ENCODE results near the gene VWA5B1.
A peak's percentile ranks its signal among the peaks of the same experiment; 100 is the strongest.

Gene VWA5B1

GRCh38 chr1:20372676-20373075 lies 82.0 kb downstream of the VWA5B1 start:
- no peak for DNase-seq (ENCODE audit: low read depth)
- TF ChIP-seq CTCF (conservative IDR thresholded peaks at IDR 0.05; ENCODE audit: low read length): no peak
- H3K4me3 ChIP-seq (ENCODE audit: low read length): no peak overlapping the region

- no peak for TF ChIP-seq CTCF (conservative IDR thresholded peaks at IDR 0.05; ENCODE audit: low read length)
- DNase-seq (ENCODE audit: low read depth): no peak
These were observed 82.6 kb downstream of the VWA5B1 start for GRCh38 chr1:20373286-20373685.

GRCh38 chr1:20373764-20374163 lies 83.1 kb downstream of the VWA5B1 start:
- no peak for TF ChIP-seq CTCF (conservative IDR thresholded peaks at IDR 0.05; ENCODE audit: low read length)
- no peak for DNase-seq (ENCODE audit: low read depth)
- no peak overlapping the region for H3K4me3 ChIP-seq (ENCODE audit: low read length)

More at GRCh38 chr1:20373286-20373685, 82.6 kb downstream of the VWA5B1 start:
- no peak overlapping the region for H3K4me3 ChIP-seq (ENCODE audit: low read length)

GRCh38 chr1:20375563-20375962 lies 84.9 kb downstream of the VWA5B1 start:
- DNase-seq (ENCODE audit: low read depth): peak; percentile 36
- no peak overlapping the region for H3K4me3 ChIP-seq (ENCODE audit: low read length)
- no peak for TF ChIP-seq CTCF (conservative IDR thresholded peaks at IDR 0.05; ENCODE audit: low read length)

GRCh38 chr1:20376171-20376570 lies 85.5 kb downstream of the VWA5B1 start:
- no peak for DNase-seq (ENCODE audit: low read depth)
- no peak overlapping the region for H3K4me3 ChIP-seq (ENCODE audit: low read length)
- TF ChIP-seq CTCF (conservative IDR thresholded peaks at IDR 0.05; ENCODE audit: low read length): no peak

- peak; percentile 83 for TF ChIP-seq CTCF (conservative IDR thresholded peaks at IDR 0.05; ENCODE audit: low read length)
- peak; percentile 28 for DNase-seq (ENCODE audit: low read depth)
These were observed 86.3 kb downstream of the VWA5B1 start for GRCh38 chr1:20376880-20377494.

GRCh38 chr1:20377516-20378270 lies 87.0 kb downstream of the VWA5B1 start:
- TF ChIP-seq CTCF (conservative IDR thresholded peaks at IDR 0.05; ENCODE audit: low read length): no peak
- no peak for DNase-seq (ENCODE audit: low read depth)
- no peak overlapping the region for H3K4me3 ChIP-seq (ENCODE audit: low read length)

More at GRCh38 chr1:20376880-20377494, 86.3 kb downstream of the VWA5B1 start:
- no peak overlapping the region for H3K4me3 ChIP-seq (ENCODE audit: low read length)
